Stimulated activated naive B cell treated with anti-CD40 and anti-IgM and Interleukin-4, amounts not matched to agents 10 μg/mL and 1 μg/mL and 100 μg/mL, for 72 hours (primary cell): ENCODE measurements around the gene KIF12.
A peak's percentile ranks its signal among the peaks of the same experiment; 100 is the strongest.
"Not testable (repeated sequence)": the region's sequence is repeated elsewhere in the genome, so short reads cannot be mapped to it uniquely, and the experiment has no call there.

Experiments used
- ATAC-seq, 2 donors: fragments of 150-1000 bp; cut with Tn5 transposase; replicated peaks; 2 replicates each; pipeline ENCODE4 v1.10.0; 2021; ENCODE audit warnings: moderate library complexity in 1 of 2
- DNase-seq: peaks from one replicate; pipeline ENCODE4 v3.0.0; 2021
- H3K27ac Mint-ChIP-seq: one replicate; pipeline ENCODE4 v1.8.0; 2022; ENCODE audit warnings: mild to moderate bottlenecking, mixed read lengths
- H3K27me3 Mint-ChIP-seq, 2 donors: one replicate each; pipeline ENCODE4 v1.8.0; 2022; ENCODE audit warnings: mixed read lengths in 2 of 2
- H3K36me3 Mint-ChIP-seq, 2 donors: one replicate each; pipeline ENCODE4 v1.8.0; 2022; ENCODE audit warnings: mixed read lengths in 2 of 2, mild to moderate bottlenecking in 1 of 2
- H3K4me1 Mint-ChIP-seq, 2 donors: one replicate each; pipeline ENCODE4 v1.8.0; 2022; ENCODE audit warnings: mixed read lengths in 2 of 2, mild to moderate bottlenecking in 1 of 2
- H3K4me3 Mint-ChIP-seq, 2 donors: one replicate each; pipeline ENCODE4 v1.8.0; 2022; ENCODE audit warnings: mild to moderate bottlenecking in 2 of 2, mixed read lengths in 2 of 2, moderate library complexity in 1 of 2
- H3K9me3 Mint-ChIP-seq, 2 donors: one replicate each; pipeline ENCODE4 v1.8.0; 2022; ENCODE audit warnings: mixed read lengths in 2 of 2, mild to moderate bottlenecking in 1 of 2

The KIF12 gene

DNA sequence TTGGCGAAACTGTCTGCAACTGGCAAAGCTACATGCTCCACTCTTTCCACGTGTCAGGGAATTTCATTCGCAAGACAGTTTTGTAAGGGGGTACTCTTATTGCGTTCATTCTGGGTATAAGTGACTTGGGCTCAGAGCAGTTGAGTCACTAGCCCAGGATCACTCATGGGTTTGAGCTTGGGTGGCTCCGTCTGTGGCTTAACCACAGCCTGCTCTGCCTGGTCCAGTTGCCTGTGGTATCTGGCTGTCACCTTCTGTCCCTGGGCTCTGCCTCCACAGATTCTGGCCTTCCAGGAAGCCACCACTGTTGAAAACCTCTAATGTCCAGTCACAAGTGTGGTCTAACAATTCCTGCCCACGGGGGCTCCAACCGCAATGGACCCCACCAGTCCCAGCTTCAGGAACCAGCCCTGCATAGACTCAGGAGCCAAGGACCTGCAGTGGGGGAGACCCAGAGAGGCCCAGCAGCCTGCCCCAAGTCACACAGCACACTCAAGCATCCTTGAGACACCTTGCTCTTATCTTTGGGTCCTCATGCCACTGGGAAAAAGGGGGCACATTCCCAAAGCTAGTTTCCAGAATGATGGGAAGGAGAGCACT lies 10.4 kb downstream of the KIF12 start:
- H3K9me3 Mint-ChIP-seq: no peaks in the 10 kb centered on the region
- no peak overlapping the region for H3K27ac Mint-ChIP-seq
- H3K4me1 Mint-ChIP-seq: no peaks in the 10 kb centered on the region
- DNase-seq (no peak), ATAC-seq (no peak)
- H3K36me3 Mint-ChIP-seq: no peaks in the 10 kb centered on the region
- H3K27me3 Mint-ChIP-seq: peaks cover 10 to 18% of the 10 kb centered on the region in 2 donors
- H3K4me3 Mint-ChIP-seq: no peak overlapping the region

DNA sequence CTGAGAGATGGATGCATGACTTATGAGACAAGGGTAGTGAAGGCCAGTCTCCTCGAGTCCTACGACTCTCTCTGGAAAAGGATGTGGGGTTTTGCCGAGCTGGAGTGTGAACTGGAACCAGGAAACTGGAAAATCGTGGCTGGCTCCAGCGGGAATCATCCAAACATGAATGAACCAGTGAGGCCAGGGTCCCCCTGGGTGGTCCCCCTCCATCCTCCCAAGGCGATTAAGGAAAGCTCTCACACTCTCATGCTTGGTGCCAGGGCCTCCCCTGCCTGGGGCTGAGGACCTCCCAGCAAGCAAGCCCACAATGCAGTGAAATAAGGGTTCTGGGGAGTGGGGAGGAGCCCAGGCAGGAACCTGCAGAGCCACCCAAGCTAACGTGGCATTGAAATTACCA lies 11.4 kb downstream of the KIF12 start:
- Mint-ChIP-seq H3K36me3 (no peaks in the 10 kb centered on the region), H3K9me3 (no peaks in the 10 kb centered on the region), H3K27me3 (peaks cover 10 to 13% of the 10 kb centered on the region in 2 donors), H3K27ac (no peak overlapping the region), H3K4me1 (no peaks in the 10 kb centered on the region), H3K4me3 (no peak overlapping the region)
- DNase-seq: no peak
- ATAC-seq: no peak

DNA sequence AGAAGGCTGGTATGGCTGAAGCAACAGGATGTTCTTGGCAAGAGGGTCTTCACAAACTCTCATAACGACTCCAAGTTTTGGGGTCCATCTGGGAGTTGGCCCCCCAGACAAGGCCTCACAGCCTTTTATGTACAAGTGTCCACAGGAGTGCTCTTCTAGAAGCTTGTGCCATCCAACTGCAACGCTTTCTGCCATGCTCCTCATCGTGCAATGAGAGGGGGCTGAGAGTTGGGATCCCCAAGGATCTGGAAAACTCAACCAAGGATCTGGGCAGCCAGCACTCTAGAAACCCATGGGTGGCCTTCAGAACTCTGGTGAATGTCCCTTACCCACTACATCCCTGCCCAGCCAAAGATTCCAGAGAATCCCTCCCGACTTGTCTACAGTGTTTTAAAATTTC lies 12.5 kb downstream of the KIF12 start:
- ATAC-seq (no peak), DNase-seq (no peak)
- Mint-ChIP-seq H3K4me3 (no peak overlapping the region), H3K27ac (no peak overlapping the region), H3K9me3 (no peaks in the 10 kb centered on the region), H3K27me3 (peaks cover 10 to 11% of the 10 kb centered on the region in 2 donors), H3K36me3 (no peaks in the 10 kb centered on the region), H3K4me1 (peaks cover 0 to 1% of the 10 kb centered on the region in 2 donors)

DNA sequence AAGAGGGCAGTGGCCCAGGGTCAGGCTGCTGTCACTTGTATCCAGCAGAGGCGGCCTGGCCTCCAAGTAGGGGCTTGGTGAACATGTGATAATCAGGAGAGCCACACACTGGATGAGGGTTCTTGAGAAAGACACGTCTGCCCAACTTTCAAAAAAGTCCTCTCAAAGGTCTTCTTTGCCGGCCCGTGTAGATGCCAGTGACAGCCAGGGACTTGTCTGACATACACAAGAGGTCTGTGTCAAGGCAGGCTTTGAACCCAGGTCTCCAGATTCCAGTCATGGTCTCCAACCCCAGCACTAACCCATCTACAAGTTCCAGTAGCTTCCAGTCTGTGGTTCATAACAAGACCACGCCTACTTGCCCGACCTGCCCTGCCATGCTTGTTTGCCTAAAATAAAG lies 13.1 kb downstream of the KIF12 start:
- DNase-seq (no peak), ATAC-seq (no peak)
- no peaks in the 10 kb centered on the region for H3K36me3 Mint-ChIP-seq
- peaks cover 0 to 1% of the 10 kb centered on the region in 2 donors for H3K4me1 Mint-ChIP-seq
- H3K4me3 Mint-ChIP-seq: no peak overlapping the region
- peaks cover 10 to 11% of the 10 kb centered on the region in 2 donors for H3K27me3 Mint-ChIP-seq
- H3K9me3 Mint-ChIP-seq: no peaks in the 10 kb centered on the region
- H3K27ac Mint-ChIP-seq: no peak overlapping the region

DNA sequence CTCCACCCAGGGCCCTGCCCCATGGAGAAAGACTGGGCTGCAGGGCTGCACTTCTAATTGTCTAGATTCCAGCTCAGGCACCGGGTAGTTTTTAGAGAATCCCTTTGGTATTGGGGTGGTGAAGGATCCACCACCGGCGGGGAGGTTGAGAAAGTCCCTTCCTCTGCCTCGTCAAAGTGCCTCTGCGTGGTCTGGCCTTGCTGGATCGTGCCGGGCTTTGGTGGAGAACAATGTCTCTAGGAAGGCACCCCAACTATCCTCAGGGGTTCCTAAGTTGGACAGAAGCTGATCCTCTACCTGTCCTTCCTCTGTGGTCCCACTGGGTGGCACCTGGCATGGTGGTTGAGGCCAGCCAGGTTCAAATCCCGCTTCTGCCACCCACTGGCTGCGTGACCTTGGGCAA lies 13.7 kb downstream of the KIF12 start:
- H3K9me3 Mint-ChIP-seq: no peaks in the 10 kb centered on the region
- peaks cover 6 to 8% of the 10 kb centered on the region in 2 donors for H3K27me3 Mint-ChIP-seq
- DNase-seq: no peak
- peaks cover 0 to 1% of the 10 kb centered on the region in 2 donors for H3K4me1 Mint-ChIP-seq
- H3K36me3 Mint-ChIP-seq: no peaks in the 10 kb centered on the region
- ATAC-seq: no peak
- H3K27ac Mint-ChIP-seq: no peak overlapping the region
- no peak overlapping the region for H3K4me3 Mint-ChIP-seq

DNA sequence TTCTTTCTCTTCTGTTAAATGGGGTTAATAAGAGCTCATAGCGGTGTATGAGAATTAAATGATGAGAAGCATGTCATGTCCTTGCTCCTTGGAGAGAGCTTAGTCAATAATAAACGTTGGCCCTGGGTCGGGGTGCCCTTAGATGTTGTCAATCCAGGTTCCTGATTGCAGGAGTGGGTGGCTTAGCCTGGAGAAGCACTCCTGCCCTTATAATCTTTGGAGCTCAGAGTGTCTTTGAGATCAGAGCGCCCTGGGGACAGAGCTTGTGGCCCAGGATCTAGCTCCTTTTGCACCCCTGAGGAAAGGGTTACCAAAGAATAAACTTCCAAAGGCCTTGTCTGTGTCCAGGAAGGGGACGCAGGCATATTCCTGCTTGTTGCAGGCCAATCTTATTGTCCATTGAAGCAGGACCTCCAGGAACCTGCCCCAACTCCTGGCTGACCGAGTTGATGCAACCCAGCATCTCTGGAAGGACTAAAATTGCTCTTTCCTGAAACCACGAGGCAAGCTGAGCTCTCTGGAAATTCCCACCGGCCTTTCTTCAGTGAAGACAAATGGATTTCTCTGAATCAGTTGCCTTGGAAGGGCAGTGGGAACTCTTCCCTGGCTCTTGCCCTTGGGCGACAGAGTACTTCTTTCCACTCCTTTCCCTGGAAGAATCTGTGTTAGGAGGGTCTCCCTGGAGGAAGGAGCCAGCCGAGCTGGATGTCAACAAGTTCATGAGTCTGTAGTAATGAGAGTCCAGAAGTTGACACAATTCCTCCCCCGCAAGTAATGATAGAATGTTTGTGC lies 14.6 kb downstream of the KIF12 start:
- Mint-ChIP-seq H3K36me3 (no peaks in the 10 kb centered on the region), H3K9me3 (no peaks in the 10 kb centered on the region), H3K4me1 (peaks cover 0 to 1% of the 10 kb centered on the region in 2 donors), H3K4me3 (no peak overlapping the region), H3K27ac (no peak overlapping the region), H3K27me3 (peaks cover 2% of the 10 kb centered on the region in 2 donors)
- ATAC-seq (no peak), DNase-seq (no peak)

DNA sequence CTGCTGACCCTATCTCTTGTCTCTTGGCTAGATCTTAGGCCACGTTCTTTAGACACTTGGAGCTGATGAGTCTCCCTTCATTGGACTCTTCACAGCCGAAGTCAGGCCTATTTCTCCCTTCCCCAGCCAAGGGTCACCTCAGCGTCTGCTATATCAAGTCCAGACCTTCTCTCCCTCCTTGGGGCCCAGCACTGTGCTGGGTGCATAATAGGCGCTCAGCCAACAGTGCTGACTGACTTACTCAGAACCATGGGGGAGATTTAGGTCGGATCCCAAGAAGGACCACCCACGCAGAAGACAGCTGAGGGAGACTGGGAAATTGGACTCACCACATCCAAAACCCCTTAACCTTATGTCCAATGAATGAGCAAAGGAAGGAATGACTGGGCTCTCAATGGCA lies 15.4 kb downstream of the KIF12 start:
- Mint-ChIP-seq H3K36me3 (no peaks in the 10 kb centered on the region), H3K4me1 (peaks cover 0 to 1% of the 10 kb centered on the region in 2 donors), H3K27ac (no peak overlapping the region), H3K4me3 (no peak overlapping the region), H3K27me3 (no peaks in the 10 kb centered on the region), H3K9me3 (no peaks in the 10 kb centered on the region)
- ATAC-seq (no peak), DNase-seq (no peak)

DNA sequence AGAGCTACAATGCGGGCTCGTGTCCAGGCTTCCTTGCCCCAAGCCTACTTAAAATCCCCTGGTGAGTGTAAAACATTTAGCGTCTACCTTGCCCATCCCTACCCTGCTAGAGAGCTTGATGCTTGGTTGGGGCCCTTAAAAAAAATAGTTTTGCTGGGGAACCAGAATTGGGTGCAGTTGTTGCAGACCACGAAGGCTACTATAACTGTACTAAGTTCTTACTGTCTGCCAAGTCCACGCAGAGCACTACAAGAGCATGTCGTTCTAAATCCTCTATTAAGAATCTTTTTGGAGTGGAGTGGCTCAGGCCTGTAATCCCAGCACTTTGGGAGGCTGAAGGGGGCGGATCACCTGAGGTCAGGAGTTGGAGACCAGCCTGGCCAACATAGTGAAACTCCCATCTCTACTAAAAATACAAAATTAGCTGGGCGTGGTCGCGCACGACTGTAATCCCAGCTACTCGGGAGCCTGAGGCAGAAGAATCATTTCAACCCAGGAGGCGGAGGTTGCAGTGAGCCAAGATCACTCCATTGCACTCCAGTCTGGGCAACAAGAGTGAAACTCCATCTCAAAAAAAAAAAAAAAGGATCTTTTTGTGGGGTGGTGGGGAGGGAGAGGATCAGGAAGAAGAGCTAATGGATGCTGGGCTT lies 16.2 kb downstream of the KIF12 start:
- H3K36me3 Mint-ChIP-seq, H3K27ac Mint-ChIP-seq, H3K4me1 Mint-ChIP-seq, H3K9me3 Mint-ChIP-seq, DNase-seq, H3K4me3 Mint-ChIP-seq, ATAC-seq, H3K27me3 Mint-ChIP-seq: not testable (repeated sequence)

DNA sequence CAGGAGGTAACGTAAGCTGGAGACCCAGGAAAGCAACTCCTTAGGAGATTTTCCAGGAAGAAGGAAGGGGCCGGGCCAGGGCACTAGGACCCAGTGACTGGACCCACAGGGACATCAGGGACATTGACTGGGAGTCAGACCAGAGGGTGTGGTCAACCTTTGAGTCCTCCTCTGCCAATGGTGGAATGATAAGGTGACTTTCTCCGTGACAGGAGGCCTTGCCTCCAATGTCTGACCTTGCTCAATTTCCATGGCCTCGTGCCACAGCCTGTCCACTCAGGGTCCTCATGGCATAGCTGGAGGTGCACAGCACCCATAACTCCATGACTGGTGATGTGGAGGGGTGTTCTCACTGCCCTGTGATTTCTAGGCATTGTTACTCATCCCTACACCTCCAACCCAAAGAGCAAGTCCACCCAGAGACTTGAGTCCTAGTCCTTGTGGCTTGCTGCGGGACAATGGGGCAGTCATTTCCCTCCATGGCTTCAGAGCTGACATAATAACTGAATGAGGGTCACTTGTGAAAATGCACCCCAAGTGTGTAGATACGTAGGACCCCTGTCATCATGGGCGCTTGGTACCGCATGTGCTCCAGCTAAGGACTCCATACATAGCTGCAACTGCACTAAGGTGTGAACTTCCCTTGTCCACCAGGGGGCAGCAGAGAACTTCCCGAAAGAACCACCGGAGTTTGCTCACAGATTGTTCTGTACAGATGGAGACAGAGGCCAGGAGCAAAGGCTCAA lies 16.9 kb downstream of the KIF12 start:
- Mint-ChIP-seq H3K4me1 (peaks cover 0 to 1% of the 10 kb centered on the region in 2 donors), H3K9me3 (no peaks in the 10 kb centered on the region), H3K27me3 (peaks cover 2 to 4% of the 10 kb centered on the region in 2 donors), H3K4me3 (no peak overlapping the region), H3K36me3 (no peaks in the 10 kb centered on the region), H3K27ac (no peak overlapping the region)
- ATAC-seq (peak; percentile 92 to 94), DNase-seq (peak; percentile 70)

DNA sequence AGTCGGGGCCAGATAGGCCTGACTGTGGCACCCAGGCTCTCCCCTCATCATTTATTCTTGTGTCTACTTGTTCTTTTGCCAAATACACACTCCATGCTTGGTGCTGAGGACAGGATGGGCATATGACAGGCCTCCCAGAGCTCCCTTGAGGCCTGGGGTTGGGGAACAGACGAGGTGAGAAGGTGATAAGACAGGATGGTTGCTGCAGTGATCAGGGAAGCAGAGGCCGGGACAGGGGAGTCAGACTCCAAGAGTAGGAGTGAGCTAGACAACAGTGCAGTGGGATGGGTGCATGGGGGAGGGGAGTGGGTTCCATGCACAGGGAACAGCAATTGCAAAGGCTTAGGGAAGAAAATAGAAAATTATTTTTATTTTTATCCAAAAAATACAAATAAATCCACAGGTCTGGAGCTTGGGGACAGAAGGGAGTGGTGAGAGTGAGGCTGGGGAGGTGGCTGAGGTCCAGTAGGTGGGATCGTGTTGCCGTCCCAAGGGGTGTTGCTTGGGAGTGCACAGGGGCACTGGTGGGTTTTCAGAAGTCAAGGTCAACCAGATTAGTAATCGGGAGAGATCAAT lies 17.6 kb downstream of the KIF12 start:
- H3K9me3 Mint-ChIP-seq: no peaks in the 10 kb centered on the region

DNA sequence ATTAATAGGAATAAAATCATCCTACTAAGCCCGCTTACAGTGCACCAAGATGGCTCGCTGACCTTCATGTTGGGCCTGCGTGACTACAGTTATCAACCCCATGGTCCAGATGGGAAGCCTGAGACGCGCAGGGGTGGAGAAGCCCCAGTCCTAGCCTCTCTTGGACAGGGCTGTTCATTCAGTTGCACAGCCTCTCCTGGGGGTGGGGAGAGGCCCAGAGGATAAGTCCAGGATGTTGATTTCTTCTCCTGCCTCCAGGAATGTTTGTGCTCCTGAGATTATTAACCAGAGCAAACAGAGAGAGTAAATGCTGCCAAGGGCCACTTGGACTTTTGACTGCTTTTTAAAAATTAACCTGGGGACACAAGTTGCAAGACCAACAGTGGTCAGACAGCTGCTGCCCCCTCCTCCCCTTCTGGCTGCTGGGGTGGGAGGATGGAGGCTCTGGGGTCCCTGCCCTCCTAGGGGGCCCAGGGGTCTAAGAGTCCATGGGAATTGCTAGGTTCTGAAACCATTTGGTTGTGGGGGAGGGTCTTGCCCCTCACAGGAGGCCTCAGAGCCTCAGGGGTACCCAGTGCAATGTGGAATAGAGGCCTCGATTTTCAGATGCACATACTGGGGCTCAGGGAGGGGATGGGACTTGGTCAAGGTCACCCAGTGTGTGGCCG lies 18.2 kb downstream of the KIF12 start:
- Mint-ChIP-seq H3K27me3 (peaks cover 15 to 16% of the 10 kb centered on the region in 2 donors), H3K9me3 (no peaks in the 10 kb centered on the region), H3K4me3 (no peak overlapping the region), H3K27ac (no peak overlapping the region), H3K36me3 (no peaks in the 10 kb centered on the region), H3K4me1 (peaks cover 0 to 1% of the 10 kb centered on the region in 2 donors)
- DNase-seq (no peak), ATAC-seq (no peak)

More for the DNA sequence above, 17.6 kb downstream of the KIF12 start:
- DNase-seq (no peak), ATAC-seq (no peak)
- Mint-ChIP-seq H3K27me3 (peaks cover 9 to 11% of the 10 kb centered on the region in 2 donors), H3K36me3 (no peaks in the 10 kb centered on the region), H3K4me1 (peaks cover 0 to 1% of the 10 kb centered on the region in 2 donors), H3K4me3 (no peak overlapping the region), H3K27ac (no peak overlapping the region)

DNA sequence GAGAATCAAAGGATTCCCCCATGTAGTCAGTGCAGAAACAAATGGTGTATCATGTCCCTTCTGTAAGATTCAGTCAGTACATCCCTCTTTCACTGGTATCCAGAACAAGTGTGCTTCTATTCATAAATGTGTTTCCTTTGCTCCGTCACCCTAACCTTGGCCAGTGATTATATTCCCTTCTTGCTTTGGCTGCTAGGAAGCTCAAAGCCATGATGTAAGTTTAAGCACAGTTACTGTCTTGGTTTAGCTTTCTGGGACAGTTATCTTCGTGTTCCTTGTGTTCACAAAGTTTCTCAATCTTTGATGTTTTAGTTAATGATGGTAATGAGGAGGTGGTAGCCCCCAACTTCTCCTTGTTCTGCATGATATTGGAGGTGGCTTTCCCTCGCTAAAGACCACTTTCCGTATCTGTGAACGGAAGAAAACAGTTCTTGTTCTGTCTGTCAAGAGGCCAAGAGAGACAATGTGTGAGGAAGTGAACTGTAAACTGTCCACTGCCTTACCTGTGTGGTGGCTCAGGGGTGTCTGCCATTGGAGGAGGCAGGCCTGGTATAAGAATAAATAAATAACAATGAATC lies 18.8 kb downstream of the KIF12 start:
- Mint-ChIP-seq H3K4me3 (no peak overlapping the region), H3K27me3 (peaks cover 21 to 23% of the 10 kb centered on the region in 2 donors), H3K36me3 (no peaks in the 10 kb centered on the region)

DNA sequence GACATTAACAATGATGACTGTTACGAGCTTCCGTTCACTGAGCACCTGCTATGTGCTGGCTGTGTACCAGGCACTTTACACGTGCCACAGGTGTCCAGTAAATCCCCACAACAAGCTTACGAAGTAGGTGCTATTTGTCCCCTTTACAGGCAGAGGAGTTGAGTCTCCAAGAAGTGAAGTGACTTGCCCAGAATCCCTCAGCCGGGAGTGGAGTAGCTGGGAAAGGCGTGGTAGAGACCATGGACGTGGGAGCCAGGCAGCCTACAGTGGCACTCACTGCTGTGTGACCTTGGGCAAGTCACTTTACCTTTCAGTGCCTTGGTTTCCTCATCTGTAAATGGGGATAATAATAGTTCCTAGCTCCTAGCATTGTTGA lies 20.3 kb downstream of the KIF12 start:
- Mint-ChIP-seq H3K4me3 (no peak overlapping the region), H3K9me3 (no peaks in the 10 kb centered on the region), H3K27ac (no peak overlapping the region), H3K36me3 (no peaks in the 10 kb centered on the region), H3K27me3 (peaks cover 23 to 31% of the 10 kb centered on the region in 2 donors), H3K4me1 (peaks cover 0 to 1% of the 10 kb centered on the region in 2 donors)
- ATAC-seq (no peak), DNase-seq (no peak)

More for the DNA sequence above, 18.8 kb downstream of the KIF12 start:
- H3K4me1 Mint-ChIP-seq: peaks cover 0 to 1% of the 10 kb centered on the region in 2 donors
- ATAC-seq (no peak), DNase-seq (no peak)
- H3K27ac Mint-ChIP-seq: no peak overlapping the region
- H3K9me3 Mint-ChIP-seq: no peaks in the 10 kb centered on the region
